ENCODE measurements around the gene SH3RF2. TPM values are rescaled to one million over a fixed set of nuclear protein-coding genes. Genes with fewer than 3 reads are reported as not detected.

Gene SH3RF2
- total and polyA plus RNA-seq, 2 donors (not counting 1 experiment from before 2014, with no cell fraction given): 0.53 to 1.2 TPM

DNA sequence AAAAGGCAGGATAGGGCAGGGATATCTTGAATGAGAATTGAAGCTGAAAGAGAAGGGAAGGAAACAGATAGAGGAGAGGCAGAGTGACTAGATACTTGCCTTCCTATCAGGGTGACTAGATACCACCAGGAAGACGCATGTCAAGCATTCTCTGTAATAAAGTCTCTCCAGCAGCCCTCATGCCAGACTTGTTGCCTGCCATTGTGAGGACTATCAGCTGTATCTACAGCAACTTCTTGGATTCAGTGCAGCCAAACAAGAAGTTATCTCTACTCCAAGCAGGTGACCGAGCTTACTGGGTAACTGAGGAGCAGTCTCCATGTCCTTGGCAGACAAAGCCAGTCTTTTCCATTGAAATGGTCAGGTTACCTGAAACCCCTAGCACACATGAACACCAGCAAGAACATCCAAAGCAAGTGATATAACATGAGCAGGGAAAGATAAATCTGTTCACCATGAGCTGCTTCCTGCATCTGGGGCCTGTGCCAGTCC lies 9.3 kb downstream of the SH3RF2 start:
- H3K4me2 ChIP-seq (ENCODE audit: extremely low read depth, insufficient read depth, low read length): no peak overlapping the region
- H3K27me3 ChIP-seq (ENCODE audit: control insufficient read depth, insufficient read depth, low read length): no peaks in the 10 kb centered on the region
- H3K4me3 ChIP-seq (replicated peaks in 1 of 4; ENCODE audit: control extremely low read depth in 1 of 4, insufficient read depth in 1 of 4, low read depth in 3 of 4, low read length in 4 of 4): no peak overlapping the region
- H3K9ac ChIP-seq (ENCODE audit: insufficient read depth, low read length): no peak overlapping the region
- H4K20me1 ChIP-seq (ENCODE audit: control insufficient read depth, extremely low read depth, insufficient read depth, low read length): no peaks in the 10 kb centered on the region
- no peaks in the 10 kb centered on the region for H3K79me2 ChIP-seq (ENCODE audit: control insufficient read depth, insufficient read depth, low read length)
- DNase-seq (ENCODE audit: low read depth in 2 of 2): no peak
- H3K27ac ChIP-seq (ENCODE audit: insufficient read depth, low read length): no peak overlapping the region
- peaks cover 5% of the 10 kb centered on the region for H3K4me1 ChIP-seq (ENCODE audit: control insufficient read depth, extremely low read depth, insufficient read depth, low read length)
- no peaks in the 10 kb centered on the region for H3K9me3 ChIP-seq (ENCODE audit: control insufficient read depth, insufficient read depth, low read depth, low read length)
- no peak overlapping the region for H2AFZ ChIP-seq (ENCODE audit: low read length)
- H3K36me3 ChIP-seq (ENCODE audit: control insufficient read depth, insufficient read depth, low read length): no peaks in the 10 kb centered on the region
- TF ChIP-seq, protein P1, sequence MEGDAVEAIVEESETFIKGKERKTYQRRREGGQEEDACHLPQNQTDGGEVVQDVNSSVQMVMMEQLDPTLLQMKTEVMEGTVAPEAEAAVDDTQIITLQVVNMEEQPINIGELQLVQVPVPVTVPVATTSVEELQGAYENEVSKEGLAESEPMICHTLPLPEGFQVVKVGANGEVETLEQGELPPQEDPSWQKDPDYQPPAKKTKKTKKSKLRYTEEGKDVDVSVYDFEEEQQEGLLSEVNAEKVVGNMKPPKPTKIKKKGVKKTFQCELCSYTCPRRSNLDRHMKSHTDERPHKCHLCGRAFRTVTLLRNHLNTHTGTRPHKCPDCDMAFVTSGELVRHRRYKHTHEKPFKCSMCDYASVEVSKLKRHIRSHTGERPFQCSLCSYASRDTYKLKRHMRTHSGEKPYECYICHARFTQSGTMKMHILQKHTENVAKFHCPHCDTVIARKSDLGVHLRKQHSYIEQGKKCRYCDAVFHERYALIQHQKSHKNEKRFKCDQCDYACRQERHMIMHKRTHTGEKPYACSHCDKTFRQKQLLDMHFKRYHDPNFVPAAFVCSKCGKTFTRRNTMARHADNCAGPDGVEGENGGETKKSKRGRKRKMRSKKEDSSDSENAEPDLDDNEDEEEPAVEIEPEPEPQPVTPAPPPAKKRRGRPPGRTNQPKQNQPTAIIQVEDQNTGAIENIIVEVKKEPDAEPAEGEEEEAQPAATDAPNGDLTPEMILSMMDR (conservative IDR thresholded peaks at IDR 0.05 in 1 of 2, IDR thresholded peaks at IDR 0.05 in 1 of 2; ENCODE audit: low read depth in 1 of 2, low read length in 2 of 2): no peak
- no peak for TF ChIP-seq EZH2 (IDR thresholded peaks at IDR 0.05; ENCODE audit: low read length, missing control alignments)

DNA sequence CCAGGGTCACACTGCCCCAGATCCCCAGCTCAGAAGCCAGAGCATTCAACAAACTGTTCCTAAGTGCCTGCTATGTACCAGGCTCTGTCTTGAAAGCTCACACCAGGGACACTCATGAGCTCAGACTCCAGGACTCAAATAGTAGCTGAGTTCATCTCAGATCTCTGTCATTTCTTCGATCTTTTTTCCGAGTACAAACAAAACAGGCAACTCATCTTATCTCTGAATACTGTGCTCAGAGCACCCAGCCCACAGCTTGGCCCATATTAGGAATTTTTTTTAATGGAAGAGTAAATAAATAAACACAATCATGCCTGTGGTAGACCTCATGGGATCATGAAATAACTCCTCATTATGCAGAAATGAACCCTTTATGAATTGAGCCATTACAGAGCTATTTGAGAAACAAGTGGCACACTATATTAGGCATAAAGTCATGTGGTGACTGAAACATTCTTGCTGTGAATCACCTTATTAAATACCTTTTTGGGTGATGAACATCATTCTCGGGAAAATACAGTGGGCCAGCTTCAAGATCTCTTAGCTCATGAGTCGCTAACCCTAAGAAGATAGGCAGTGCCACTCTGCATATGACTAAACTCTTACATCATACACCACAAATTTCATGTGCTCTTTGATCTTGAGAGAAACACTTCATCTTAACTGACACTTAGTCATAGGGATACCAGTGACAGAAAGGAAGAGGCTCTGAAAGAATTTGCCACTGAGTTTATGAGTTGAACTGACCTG lies 9.9 kb downstream of the SH3RF2 start:
- no peak overlapping the region for H3K27ac ChIP-seq (ENCODE audit: insufficient read depth, low read length)
- H3K4me1 ChIP-seq (ENCODE audit: control insufficient read depth, extremely low read depth, insufficient read depth, low read length): peaks cover 5% of the 10 kb centered on the region

DNA sequence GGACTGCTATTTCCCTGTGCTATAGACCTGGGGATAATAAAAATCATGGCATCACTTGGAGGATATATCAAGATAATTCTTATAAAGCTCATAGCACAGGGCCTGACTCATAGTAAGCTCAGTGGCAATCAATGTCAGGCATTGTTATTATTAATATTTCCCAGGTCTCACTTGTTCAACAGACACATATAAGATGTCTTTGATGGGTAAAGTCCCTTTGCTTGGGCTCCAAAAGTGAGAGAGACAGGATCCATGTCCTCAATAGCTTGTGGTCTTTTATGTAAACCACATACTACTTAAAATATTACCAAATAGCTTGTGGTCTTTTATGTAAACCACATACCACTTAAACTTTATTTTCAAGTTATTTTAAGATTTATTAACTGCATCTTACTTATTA lies 11.2 kb downstream of the SH3RF2 start:
- H3K4me1 ChIP-seq (ENCODE audit: control insufficient read depth, extremely low read depth, insufficient read depth, low read length): peaks cover 5% of the 10 kb centered on the region
- no peaks in the 10 kb centered on the region for H3K9me3 ChIP-seq (ENCODE audit: control insufficient read depth, insufficient read depth, low read depth, low read length)
- no peak overlapping the region for H3K4me3 ChIP-seq (replicated peaks in 1 of 4; ENCODE audit: control extremely low read depth in 1 of 4, insufficient read depth in 1 of 4, low read depth in 3 of 4, low read length in 4 of 4)
- H3K27ac ChIP-seq (ENCODE audit: insufficient read depth, low read length): no peak overlapping the region
- peak; percentile 32 to 39 for DNase-seq (ENCODE audit: low read depth in 2 of 2)
- TF ChIP-seq EZH2 (IDR thresholded peaks at IDR 0.05; ENCODE audit: low read length, missing control alignments): no peak
- TF ChIP-seq, protein P1 (conservative IDR thresholded peaks at IDR 0.05 in 1 of 2, IDR thresholded peaks at IDR 0.05 in 1 of 2; ENCODE audit: low read depth in 1 of 2, low read length in 2 of 2): no peak
- H3K27me3 ChIP-seq (ENCODE audit: control insufficient read depth, insufficient read depth, low read length): no peaks in the 10 kb centered on the region
- H4K20me1 ChIP-seq (ENCODE audit: control insufficient read depth, extremely low read depth, insufficient read depth, low read length): no peaks in the 10 kb centered on the region
- H3K79me2 ChIP-seq (ENCODE audit: control insufficient read depth, insufficient read depth, low read length): no peaks in the 10 kb centered on the region
- H2AFZ ChIP-seq (ENCODE audit: low read length): no peak overlapping the region
- H3K9ac ChIP-seq (ENCODE audit: insufficient read depth, low read length): no peak overlapping the region
- no peaks in the 10 kb centered on the region for H3K36me3 ChIP-seq (ENCODE audit: control insufficient read depth, insufficient read depth, low read length)
- no peak overlapping the region for H3K4me2 ChIP-seq (ENCODE audit: extremely low read depth, insufficient read depth, low read length)

More for the DNA sequence above, 9.9 kb downstream of the SH3RF2 start:
- peak; percentile 71 to 98 for DNase-seq (ENCODE audit: low read depth in 2 of 2)
- no peak overlapping the region for H3K4me3 ChIP-seq (replicated peaks in 1 of 4; ENCODE audit: control extremely low read depth in 1 of 4, insufficient read depth in 1 of 4, low read depth in 3 of 4, low read length in 4 of 4)
- no peaks in the 10 kb centered on the region for H3K79me2 ChIP-seq (ENCODE audit: control insufficient read depth, insufficient read depth, low read length)
- H4K20me1 ChIP-seq (ENCODE audit: control insufficient read depth, extremely low read depth, insufficient read depth, low read length): no peaks in the 10 kb centered on the region
- no peak overlapping the region for H3K4me2 ChIP-seq (ENCODE audit: extremely low read depth, insufficient read depth, low read length)
- H2AFZ ChIP-seq (ENCODE audit: low read length): no peak overlapping the region
- H3K36me3 ChIP-seq (ENCODE audit: control insufficient read depth, insufficient read depth, low read length): no peaks in the 10 kb centered on the region
- H3K9me3 ChIP-seq (ENCODE audit: control insufficient read depth, insufficient read depth, low read depth, low read length): no peaks in the 10 kb centered on the region
- TF ChIP-seq, protein P1 (conservative IDR thresholded peaks at IDR 0.05 in 1 of 2, IDR thresholded peaks at IDR 0.05 in 1 of 2; ENCODE audit: low read depth in 1 of 2, low read length in 2 of 2): no peak
- no peak for TF ChIP-seq EZH2 (IDR thresholded peaks at IDR 0.05; ENCODE audit: low read length, missing control alignments)
- H3K9ac ChIP-seq (ENCODE audit: insufficient read depth, low read length): no peak overlapping the region
- H3K27me3 ChIP-seq (ENCODE audit: control insufficient read depth, insufficient read depth, low read length): no peaks in the 10 kb centered on the region
